Measurements from ENCODE around the gene SCIMP. TPM values are rescaled to one million over a fixed set of nuclear protein-coding genes. Genes with fewer than 3 reads are reported as not detected.

The SCIMP gene
- total and polyA plus RNA-seq, 9 of the 15 experiments (the other 6 are each of a cell fraction or from before 2014, with no cell fraction given) = 0.01 to 0.11 (median 0.04) TPM; not detected in 6

DNA sequence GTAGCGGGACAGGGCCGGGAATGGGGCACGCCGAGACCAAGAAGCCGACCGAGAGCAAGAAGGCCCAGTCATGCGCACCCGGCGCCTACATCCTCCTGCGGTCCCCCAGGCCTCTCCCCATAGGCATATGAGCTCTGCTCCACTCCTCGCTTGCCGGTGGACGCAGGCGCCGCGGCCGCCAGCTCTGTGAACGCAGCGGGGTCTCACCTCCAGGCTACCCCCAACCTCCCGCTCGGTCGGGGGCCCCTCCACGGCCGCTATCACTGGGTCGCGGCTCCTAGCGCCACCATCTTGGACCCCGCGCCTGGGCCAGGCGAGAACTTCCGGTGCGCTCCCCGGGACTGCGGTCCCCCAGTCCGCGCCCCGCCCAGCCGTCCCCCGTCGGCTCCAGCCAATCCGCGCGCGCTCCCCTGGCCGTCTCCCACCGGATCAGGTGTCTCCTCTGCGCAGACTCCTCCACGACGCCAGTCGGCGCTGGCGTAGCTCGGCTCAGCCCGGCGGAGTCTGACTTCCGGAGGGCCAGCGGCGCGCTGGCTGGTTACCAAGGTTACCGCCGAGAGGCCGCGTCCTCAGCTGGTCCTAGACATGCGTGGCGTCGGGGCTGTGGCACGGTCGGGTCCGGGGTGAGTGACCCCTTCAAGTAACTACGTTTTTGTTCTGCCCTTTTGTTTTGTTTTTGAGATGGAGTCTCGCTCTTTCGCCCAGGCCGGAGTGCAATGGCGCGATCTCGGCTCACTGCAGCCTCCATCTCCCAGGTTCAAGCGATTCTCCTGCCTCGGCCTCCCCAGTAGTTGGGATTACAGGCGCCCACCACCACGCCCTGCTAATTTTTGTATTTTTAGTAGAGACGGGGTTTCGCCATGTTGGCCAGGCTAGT lies 42.9 kb downstream of the SCIMP start, which contains the start of gene ZNF594 (continued):
- TF ChIP-seq, protein P1, sequence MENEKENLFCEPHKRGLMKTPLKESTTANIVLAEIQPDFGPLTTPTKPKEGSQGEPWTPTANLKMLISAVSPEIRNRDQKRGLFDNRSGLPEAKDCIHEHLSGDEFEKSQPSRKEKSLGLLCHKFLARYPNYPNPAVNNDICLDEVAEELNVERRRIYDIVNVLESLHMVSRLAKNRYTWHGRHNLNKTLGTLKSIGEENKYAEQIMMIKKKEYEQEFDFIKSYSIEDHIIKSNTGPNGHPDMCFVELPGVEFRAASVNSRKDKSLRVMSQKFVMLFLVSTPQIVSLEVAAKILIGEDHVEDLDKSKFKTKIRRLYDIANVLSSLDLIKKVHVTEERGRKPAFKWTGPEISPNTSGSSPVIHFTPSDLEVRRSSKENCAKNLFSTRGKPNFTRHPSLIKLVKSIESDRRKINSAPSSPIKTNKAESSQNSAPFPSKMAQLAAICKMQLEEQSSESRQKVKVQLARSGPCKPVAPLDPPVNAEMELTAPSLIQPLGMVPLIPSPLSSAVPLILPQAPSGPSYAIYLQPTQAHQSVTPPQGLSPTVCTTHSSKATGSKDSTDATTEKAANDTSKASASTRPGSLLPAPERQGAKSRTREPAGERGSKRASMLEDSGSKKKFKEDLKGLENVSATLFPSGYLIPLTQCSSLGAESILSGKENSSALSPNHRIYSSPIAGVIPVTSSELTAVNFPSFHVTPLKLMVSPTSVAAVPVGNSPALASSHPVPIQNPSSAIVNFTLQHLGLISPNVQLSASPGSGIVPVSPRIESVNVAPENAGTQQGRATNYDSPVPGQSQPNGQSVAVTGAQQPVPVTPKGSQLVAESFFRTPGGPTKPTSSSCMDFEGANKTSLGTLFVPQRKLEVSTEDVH (IDR thresholded peaks at IDR 0.05; ENCODE audit: low read depth, partially characterized antibody) = no peak
- peak in 1 of 2 experiments; percentile 62; a peak in 1 of 4 replicates for TF ChIP-seq HDAC1 (IDR thresholded peaks at IDR 0.05)
- peak; percentile 96 for TF ChIP-seq GABPB1 (CRISPR knock-in tag; IDR thresholded peaks at IDR 0.05)
- TF ChIP-seq RFX1 (IDR thresholded peaks at IDR 0.05) = peak; percentile 96
- TF ChIP-seq TAF9B (IDR thresholded peaks at IDR 0.05; ENCODE audit: partially characterized antibody) = peak; percentile 19
- TF ChIP-seq, protein P2, sequence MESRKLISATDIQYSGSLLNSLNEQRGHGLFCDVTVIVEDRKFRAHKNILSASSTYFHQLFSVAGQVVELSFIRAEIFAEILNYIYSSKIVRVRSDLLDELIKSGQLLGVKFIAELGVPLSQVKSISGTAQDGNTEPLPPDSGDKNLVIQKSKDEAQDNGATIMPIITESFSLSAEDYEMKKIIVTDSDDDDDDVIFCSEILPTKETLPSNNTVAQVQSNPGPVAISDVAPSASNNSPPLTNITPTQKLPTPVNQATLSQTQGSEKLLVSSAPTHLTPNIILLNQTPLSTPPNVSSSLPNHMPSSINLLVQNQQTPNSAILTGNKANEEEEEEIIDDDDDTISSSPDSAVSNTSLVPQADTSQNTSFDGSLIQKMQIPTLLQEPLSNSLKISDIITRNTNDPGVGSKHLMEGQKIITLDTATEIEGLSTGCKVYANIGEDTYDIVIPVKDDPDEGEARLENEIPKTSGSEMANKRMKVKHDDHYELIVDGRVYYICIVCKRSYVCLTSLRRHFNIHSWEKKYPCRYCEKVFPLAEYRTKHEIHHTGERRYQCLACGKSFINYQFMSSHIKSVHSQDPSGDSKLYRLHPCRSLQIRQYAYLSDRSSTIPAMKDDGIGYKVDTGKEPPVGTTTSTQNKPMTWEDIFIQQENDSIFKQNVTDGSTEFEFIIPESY (CRISPR knock-in tag; IDR thresholded peaks at IDR 0.05) = peak; percentile 73; the same call in 1 of the 2 replicates
- no peak for TF ChIP-seq TCF7 (IDR thresholded peaks at IDR 0.05; ENCODE audit: borderline replicate concordance)
- TF ChIP-seq DPF2 (IDR thresholded peaks at IDR 0.05) = no peak
- TF ChIP-seq ATF1 (CRISPR knock-in tag; IDR thresholded peaks at IDR 0.05) = no peak
- peak; percentile 59 for TF ChIP-seq ATF1 (tag; IDR thresholded peaks at IDR 0.05)
- no peak for TF ChIP-seq EP300 (IDR thresholded peaks at IDR 0.05; ENCODE audit: low read length)
- peak; percentile 47 for TF ChIP-seq NR2C1 (IDR thresholded peaks at IDR 0.05)
- TF ChIP-seq NR2C1 (tag; IDR thresholded peaks at IDR 0.05) = no peak
- no peak for TF ChIP-seq RNF2 (IDR thresholded peaks at IDR 0.05)
- peak; percentile 52; the same call in 1 of the 2 replicates for TF ChIP-seq MTA3 (IDR thresholded peaks at IDR 0.05; ENCODE audit: borderline replicate concordance)
- peak; percentile 73 for TF ChIP-seq SNIP1 (IDR thresholded peaks at IDR 0.05; ENCODE audit: low read depth)
- TF ChIP-seq ZKSCAN1 (IDR thresholded peaks at IDR 0.05; ENCODE audit: low read depth, low read length) = no peak
- no peak for TF ChIP-seq ZFP30 (CRISPR knock-in tag; IDR thresholded peaks at IDR 0.05; ENCODE audit: borderline replicate concordance)
- no peak for TF ChIP-seq ZNF561 (CRISPR knock-in tag; conservative IDR thresholded peaks at IDR 0.05)
- TF ChIP-seq, protein P3, sequence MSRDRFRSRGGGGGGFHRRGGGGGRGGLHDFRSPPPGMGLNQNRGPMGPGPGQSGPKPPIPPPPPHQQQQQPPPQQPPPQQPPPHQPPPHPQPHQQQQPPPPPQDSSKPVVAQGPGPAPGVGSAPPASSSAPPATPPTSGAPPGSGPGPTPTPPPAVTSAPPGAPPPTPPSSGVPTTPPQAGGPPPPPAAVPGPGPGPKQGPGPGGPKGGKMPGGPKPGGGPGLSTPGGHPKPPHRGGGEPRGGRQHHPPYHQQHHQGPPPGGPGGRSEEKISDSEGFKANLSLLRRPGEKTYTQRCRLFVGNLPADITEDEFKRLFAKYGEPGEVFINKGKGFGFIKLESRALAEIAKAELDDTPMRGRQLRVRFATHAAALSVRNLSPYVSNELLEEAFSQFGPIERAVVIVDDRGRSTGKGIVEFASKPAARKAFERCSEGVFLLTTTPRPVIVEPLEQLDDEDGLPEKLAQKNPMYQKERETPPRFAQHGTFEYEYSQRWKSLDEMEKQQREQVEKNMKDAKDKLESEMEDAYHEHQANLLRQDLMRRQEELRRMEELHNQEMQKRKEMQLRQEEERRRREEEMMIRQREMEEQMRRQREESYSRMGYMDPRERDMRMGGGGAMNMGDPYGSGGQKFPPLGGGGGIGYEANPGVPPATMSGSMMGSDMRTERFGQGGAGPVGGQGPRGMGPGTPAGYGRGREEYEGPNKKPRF (IDR thresholded peaks at IDR 0.05; ENCODE audit: low read depth, low read length) = no peak
- peak; percentile 34; the same call in 1 of the 2 replicates for TF ChIP-seq SMAD4 (CRISPR knock-in tag; conservative IDR thresholded peaks at IDR 0.05)
- peak; percentile 87 for TF ChIP-seq PHF8 (IDR thresholded peaks at IDR 0.05; ENCODE audit: borderline replicate concordance, low read length)
